HG02970 (cell line): Measurements from ENCODE around the gene WDFY4.

Experiments used
- ATAC-seq: cut with Tn5 transposase; IDR thresholded peaks from one replicate; pipeline ENCODE4 v1.9.1; 2021; ENCODE audit warnings: mild to moderate bottlenecking, moderate library complexity, moderate number of reproducible peaks; ENCODE audit not compliant: unreplicated experiment, low FRiP score

Gene WDFY4

GRCh38 chr10:48683868-48684267 is 805 bp upstream of the WDFY4 start:
- ATAC-seq = no peak

GRCh38 chr10:48684463-48684791 is 246 bp upstream of the WDFY4 start:
- ATAC-seq = no peak

- ATAC-seq = no peak
Observed at GRCh38 chr10:48685731-48686130, 1.1 kb downstream of the WDFY4 start.

- ATAC-seq = no peak
Observed at GRCh38 chr10:48690791-48691660, 6.4 kb downstream of the WDFY4 start.

- ATAC-seq = no peak
Observed at GRCh38 chr10:48691812-48692528, 7.3 kb downstream of the WDFY4 start.

GRCh38 chr10:48692748-48693147 is 8.1 kb downstream of the WDFY4 start:
- ATAC-seq = no peak

GRCh38 chr10:48693206-48693605 is 8.5 kb downstream of the WDFY4 start:
- ATAC-seq = no peak

- ATAC-seq = no peak
Observed at GRCh38 chr10:48694371-48695030, 9.8 kb downstream of the WDFY4 start.

- ATAC-seq = no peak
Observed at GRCh38 chr10:48695636-48696534, 11.2 kb downstream of the WDFY4 start.

- ATAC-seq = no peak
Observed at GRCh38 chr10:48696535-48696873, 11.8 kb downstream of the WDFY4 start.

GRCh38 chr10:48697091-48697490 is 12.4 kb downstream of the WDFY4 start:
- no peak for ATAC-seq

- ATAC-seq = no peak
Observed at GRCh38 chr10:48697821-48698764, 13.4 kb downstream of the WDFY4 start.

- ATAC-seq = no peak
Observed at GRCh38 chr10:48699011-48699627, 14.4 kb downstream of the WDFY4 start.

- ATAC-seq = no peak
Observed at GRCh38 chr10:48700071-48700470, 15.4 kb downstream of the WDFY4 start.

GRCh38 chr10:48700493-48700892 is 15.8 kb downstream of the WDFY4 start:
- no peak for ATAC-seq

GRCh38 chr10:48701139-48701901 is 16.6 kb downstream of the WDFY4 start:
- ATAC-seq = no peak

GRCh38 chr10:48701941-48702340 is 17.3 kb downstream of the WDFY4 start:
- no peak for ATAC-seq

- no peak for ATAC-seq
Observed at GRCh38 chr10:48703531-48704122, 19.0 kb downstream of the WDFY4 start.
